HG02973 (cell line): ENCODE data around the gene SHC3.

Experiments used
- ATAC-seq: cut with Tn5 transposase; IDR thresholded peaks from one replicate; pipeline ENCODE4 v1.9.1; 2021; ENCODE audit warnings: moderate library complexity; ENCODE audit not compliant: unreplicated experiment

SHC3 gene

GRCh38 chr9:89114741-89115140 lies 63.9 kb downstream of the SHC3 start:
- no peak for ATAC-seq

GRCh38 chr9:89113851-89114250 lies 64.8 kb downstream of the SHC3 start:
- no peak for ATAC-seq

GRCh38 chr9:89112243-89112642 lies 66.4 kb downstream of the SHC3 start:
- no peak for ATAC-seq

GRCh38 chr9:89109666-89110065 lies 69.0 kb downstream of the SHC3 start:
- no peak for ATAC-seq

GRCh38 chr9:89107406-89107805 lies 71.2 kb downstream of the SHC3 start:
- no peak for ATAC-seq

GRCh38 chr9:89106224-89106851 lies 72.3 kb downstream of the SHC3 start:
- no peak for ATAC-seq

- ATAC-seq = no peak
These were observed 73.8 kb downstream of the SHC3 start for GRCh38 chr9:89104821-89105220.

GRCh38 chr9:89097219-89097618 lies 81.4 kb downstream of the SHC3 start:
- ATAC-seq = no peak

- no peak for ATAC-seq
These were observed 81.8 kb downstream of the SHC3 start for GRCh38 chr9:89096807-89097206.

- ATAC-seq = no peak
These were observed 82.7 kb downstream of the SHC3 start for GRCh38 chr9:89095761-89096528.

GRCh38 chr9:89093201-89093975 lies 85.2 kb downstream of the SHC3 start:
- ATAC-seq = no peak

GRCh38 chr9:89089176-89089575 lies 89.4 kb downstream of the SHC3 start:
- ATAC-seq = no peak

- no peak for ATAC-seq
These were observed 95.0 kb downstream of the SHC3 start for GRCh38 chr9:89083626-89084025.

GRCh38 chr9:89080193-89080592 lies 98.4 kb downstream of the SHC3 start:
- ATAC-seq = no peak

- no peak for ATAC-seq
These were observed 99.2 kb downstream of the SHC3 start for GRCh38 chr9:89079391-89079790.

- no peak for ATAC-seq
These were observed 99.8 kb downstream of the SHC3 start for GRCh38 chr9:89078860-89079259.

GRCh38 chr9:89078421-89078820 lies 100.2 kb downstream of the SHC3 start:
- no peak for ATAC-seq

- peak; percentile 70 for ATAC-seq
These were observed 101.1 kb downstream of the SHC3 start for GRCh38 chr9:89077519-89077918.

GRCh38 chr9:89073397-89073796 lies 105.2 kb downstream of the SHC3 start:
- no peak for ATAC-seq

- ATAC-seq = no peak
These were observed 107.0 kb downstream of the SHC3 start for GRCh38 chr9:89071591-89071990.

GRCh38 chr9:89066835-89067234 lies 111.8 kb downstream of the SHC3 start:
- ATAC-seq = no peak

GRCh38 chr9:89065921-89066320 lies 112.7 kb downstream of the SHC3 start:
- no peak for ATAC-seq
